Activated T-cell treated with anti-CD3 and anti-CD28 coated beads for 4 hours (primary cell): Measurements from ENCODE around the gene CD22.

Experiments used
- DNase-seq: peaks from one replicate; pipeline ENCODE4 v3.0.0-alpha.2; 2020

Gene CD22

GRCh38 chr19:35392742-35393715 is 64.0 kb downstream of the CD22 start:
- no peak for DNase-seq

- DNase-seq, result no peak
These were observed 66.6 kb downstream of the CD22 start for GRCh38 chr19:35395382-35396199.

- no peak for DNase-seq
These were observed 67.4 kb downstream of the CD22 start for GRCh38 chr19:35396240-35396885.
